H1 (cell line): ENCODE data around the gene SLC38A8. TPM values are rescaled to one million over a fixed set of nuclear protein-coding genes. Genes with fewer than 3 reads are reported as not detected.

ENCODE experiments used
- CTCF ChIA-PET: fragments of 300-600 bp; sonication (Branson Sonifier 250); formaldehyde crosslinking; loops from one replicate; lab custom pipeline; 2021; ENCODE audit not compliant: partially characterized antibody; lab: Charles Lee
- POLR2A ChIA-PET: fragments of 300-600 bp; sonication (Branson Sonifier 250); formaldehyde crosslinking; loops from one replicate; lab custom pipeline; 2021; ENCODE audit warnings: inconsistent platforms; ENCODE audit not compliant: partially characterized antibody; lab: Charles Lee
- DNase-seq, 2 experiments: peaks; one replicate each; pipeline versions ENCODE4 v3.0.0 to v3.0.0-alpha.2; 2010 to 2022; ENCODE audit warnings: low spot score in 2 of 2, low read depth in 1 of 2, mixed read lengths in 1 of 2
- FAIRE-seq: peaks from 2 replicates; lab custom pipeline; 2011; peaks lifted over from hg19 to GRCh38; lab: Jason Lieb, UNC
- H2AFZ ChIP-seq: 2 replicates; pipeline ENCODE4 v1.8.1; 2012; ENCODE audit warnings: low read length, inconsistent platforms
- H2AK5ac ChIP-seq: 2 replicates; pipeline ENCODE4 v1.6.1; 2013; ENCODE audit warnings: low read depth, low read length
- H2BK120ac ChIP-seq: replicated peaks from 2 replicates; pipeline ENCODE3; 2013; ENCODE audit warnings: low read depth, low read length, inconsistent platforms
- H2BK12ac ChIP-seq: 2 replicates; pipeline ENCODE4 v1.6.1; 2013; ENCODE audit warnings: low read depth, low read length
- H2BK15ac ChIP-seq: 2 replicates; pipeline ENCODE4 v1.6.1; 2013; ENCODE audit warnings: low read length
- H2BK20ac ChIP-seq: 2 replicates; pipeline ENCODE4 v1.6.1; 2013; ENCODE audit warnings: low read length
- H2BK5ac ChIP-seq: 2 replicates; pipeline ENCODE4 v1.6.1; 2013; ENCODE audit warnings: low read depth, low read length
- H3K14ac ChIP-seq: 2 replicates; pipeline ENCODE4 v1.6.1; 2013; ENCODE audit warnings: inconsistent platforms; ENCODE audit not compliant: insufficient read length
- H3K18ac ChIP-seq: 2 replicates; pipeline ENCODE4 v1.6.1; 2013; ENCODE audit warnings: low read length; ENCODE audit errors: extremely low read depth
- H3K23ac ChIP-seq: 2 replicates; pipeline ENCODE4 v1.6.1; 2013; ENCODE audit warnings: inconsistent platforms; ENCODE audit not compliant: insufficient read length
- H3K23me2 ChIP-seq: 2 replicates; pipeline ENCODE4 v1.6.1; 2013; ENCODE audit warnings: low read depth, low read length
- H3K27ac ChIP-seq: 2 replicates; pipeline ENCODE4 v1.6.1; 2011; ENCODE audit warnings: low read depth, low read length, inconsistent platforms
- H3K27me3 ChIP-seq, 4 experiments: replicated peaks in 1 of 4; 1 replicate in 1 of 4; 2 replicates in 3 of 4; pipeline versions ENCODE4 v1.6.1 to v1.8.1; 2011 to 2013; ENCODE audit warnings: low read length in 3 of 4, mild to moderate bottlenecking in 3 of 4, inconsistent platforms in 2 of 4, mixed read lengths in 2 of 4, moderate library complexity in 1 of 4; ENCODE audit not compliant: control insufficient read depth in 3 of 4, insufficient read depth in 3 of 4; ENCODE audit errors: extremely low read depth in 1 of 4
- H3K36me3 ChIP-seq, 4 experiments: 2 replicates each; pipeline versions ENCODE4 v1.6.1 to v1.8.1; 2011 to 2013; ENCODE audit warnings: mild to moderate bottlenecking in 4 of 4, low read length in 3 of 4, moderate library complexity in 2 of 4, control low read depth in 1 of 4, inconsistent platforms in 1 of 4; ENCODE audit not compliant: insufficient read depth in 4 of 4, control insufficient read depth in 2 of 4
- H3K4ac ChIP-seq: replicated peaks from 2 replicates; pipeline ENCODE3; 2013; ENCODE audit warnings: low read length, low read depth, mixed read lengths, inconsistent platforms; ENCODE audit not compliant: insufficient read length
- H3K4me1 ChIP-seq, 4 experiments: replicated peaks in 1 of 4; 1 replicate in 1 of 4; 2 replicates in 3 of 4; pipeline versions ENCODE4 v1.6.1 to v1.8.1; 2011 to 2013; ENCODE audit warnings: low read length in 3 of 4, inconsistent platforms in 2 of 4, mixed read lengths in 1 of 4; ENCODE audit not compliant: insufficient read depth in 4 of 4, control insufficient read depth in 3 of 4
- H3K4me2 ChIP-seq, 2 experiments: 2 replicates each; pipeline versions ENCODE4 v1.6.1 to v1.8.1; 2011 to 2013; ENCODE audit warnings: low read depth in 2 of 2, low read length in 2 of 2, control low read depth in 1 of 2, inconsistent platforms in 1 of 2, mild to moderate bottlenecking in 1 of 2; ENCODE audit not compliant: insufficient read depth in 1 of 2
- H3K4me3 ChIP-seq, 4 experiments: fragments of 200-600, 300-600 bp in 1 of 4; sonication (generic), shearing (Covaris generic), sonication (Bioruptor Twin) in 1 of 4; 2 replicates each; pipeline versions ENCODE4 v1.5.1 to v1.8.1; 2011 to 2016; ENCODE audit warnings: low read length in 4 of 4, low read depth in 3 of 4, control low read depth in 2 of 4, inconsistent platforms in 2 of 4, mild to moderate bottlenecking in 2 of 4, mixed read lengths in 1 of 4, moderate library complexity in 1 of 4; ENCODE audit not compliant: insufficient read depth in 2 of 4; ENCODE audit errors: extremely low read depth in 1 of 4
- H3K56ac ChIP-seq: replicated peaks from 2 replicates; pipeline ENCODE3; 2013; ENCODE audit warnings: low read depth, mild to moderate bottlenecking, mixed read lengths, low read length, inconsistent platforms; ENCODE audit not compliant: insufficient read length
- H3K79me1 ChIP-seq: 2 replicates; pipeline ENCODE4 v1.6.1; 2013; ENCODE audit warnings: low read depth, low read length, control low read depth
- H3K79me2 ChIP-seq, 2 experiments: 2 replicates each; pipeline versions ENCODE4 v1.6.1 to v1.8.1; 2012 to 2013; ENCODE audit warnings: low read length in 2 of 2, mild to moderate bottlenecking in 2 of 2, inconsistent platforms in 1 of 2; ENCODE audit not compliant: insufficient read depth in 2 of 2, control insufficient read depth in 1 of 2
- H3K9ac ChIP-seq, 4 experiments: replicated peaks in 1 of 4; 1 replicate in 1 of 4; 2 replicates in 3 of 4; pipeline versions ENCODE4 v1.6.1 to v1.8.1; 2011 to 2013; ENCODE audit warnings: low read depth in 3 of 4, low read length in 3 of 4, control low read depth in 2 of 4, mild to moderate bottlenecking in 2 of 4, moderate library complexity in 2 of 4, inconsistent platforms in 1 of 4; ENCODE audit errors: extremely low read depth in 1 of 4
- H3K9me3 ChIP-seq, 2 experiments: 2 replicates each; pipeline versions ENCODE4 v1.6.1 to v1.8.1; 2012 to 2013; ENCODE audit warnings: mild to moderate bottlenecking in 2 of 2, moderate library complexity in 2 of 2, control low read depth in 1 of 2, inconsistent platforms in 1 of 2, low read depth in 1 of 2, low read length in 1 of 2, mixed read lengths in 1 of 2; ENCODE audit not compliant: insufficient read depth in 2 of 2
- H4K20me1 ChIP-seq, 2 experiments: replicated peaks in 1 of 2; 2 replicates each; pipeline versions ENCODE3 to v1.8.1; 2011 to 2013; ENCODE audit warnings: inconsistent platforms in 2 of 2, low read length in 2 of 2, mild to moderate bottlenecking in 1 of 2; ENCODE audit not compliant: insufficient read depth in 2 of 2, control insufficient read depth in 1 of 2
- H4K5ac ChIP-seq: 2 replicates; pipeline ENCODE4 v1.6.1; 2013; ENCODE audit warnings: low read length, low read depth, mixed read lengths, inconsistent platforms; ENCODE audit not compliant: insufficient read length
- H4K8ac ChIP-seq: 2 replicates; pipeline ENCODE4 v1.8.0; 2013; ENCODE audit warnings: mild to moderate bottlenecking, moderate library complexity, low read length, inconsistent platforms; ENCODE audit not compliant: insufficient read depth; ENCODE audit errors: extremely low read depth
- H4K91ac ChIP-seq: replicated peaks from 2 replicates; pipeline ENCODE3; 2013; ENCODE audit warnings: low read length, mixed read lengths, inconsistent platforms; ENCODE audit not compliant: insufficient read length
- BRCA1 ChIP-seq: IDR thresholded peaks from 2 replicates; pipeline ENCODE4 v1.6.1; 2012; ENCODE audit warnings: low read depth, low read length, improper control_type of control experiment
- JUN ChIP-seq: IDR thresholded peaks from 2 replicates; pipeline ENCODE4 v1.6.1; 2011; ENCODE audit warnings: low read depth, mild to moderate bottlenecking, improper control_type of control experiment, low read length
- KDM5A ChIP-seq: fragments of 200-600 bp; IDR thresholded peaks from 2 replicates; pipeline ENCODE4 v1.7.1; 2012; ENCODE audit warnings: mild to moderate bottlenecking, low read length, inconsistent platforms, mixed read lengths
- POLR2AphosphoS5 ChIP-seq: IDR thresholded peaks from 2 replicates; pipeline ENCODE4 v1.6.1; 2011; ENCODE audit warnings: low read depth, low read length
- RXRA ChIP-seq: IDR thresholded peaks from 2 replicates; pipeline ENCODE4 v1.6.1; 2011; ENCODE audit warnings: low read depth, mild to moderate bottlenecking, low read length, moderate library complexity; ENCODE audit not compliant: insufficient read depth
- TCF12 ChIP-seq: IDR thresholded peaks from 2 replicates; pipeline ENCODE4 v1.6.1; 2011; ENCODE audit warnings: low read depth, mild to moderate bottlenecking, low read length
- YY1 ChIP-seq: IDR thresholded peaks from 2 replicates; pipeline ENCODE4 v1.6.1; 2011; ENCODE audit warnings: low read depth, mild to moderate bottlenecking, low read length
- WGBS, 2 experiments: shearing (Covaris generic) in 1 of 2; methylation state at CpG; one replicate each; pipeline versions ENCODE4 v1.1.6 to v1.1.7; 2013 to 2015; ENCODE audit warnings: low lambda C conversion rate in 2 of 2, mixed read lengths in 2 of 2, inconsistent platforms in 1 of 2, low coverage in 1 of 2, missing lambda C conversion rate in 1 of 2; ENCODE audit not compliant: insufficient replicate concordance in 2 of 2, insufficient coverage in 1 of 2, insufficient read length in 1 of 2; ENCODE audit errors: extremely low coverage in 1 of 2, missing lambda C conversion rate in 1 of 2; 5-methylcytosine and 5-hydroxymethylcytosine counted together
- polyA plus RNA-seq, 7 experiments: library from polyadenylated mRNA; depleted of rRNA in 3 of 7; stranded (reverse) in 5 of 7; unstranded in 2 of 7; fragments of >200 nt in 5 of 7; fragments of 200-250 nt in 2 of 7; gene quantifications; 1 replicate in 5 of 7; 2 replicates in 1 of 7; 4 replicates in 1 of 7; pipeline versions ENCODE4 v1.2.1 to v1.2.3, GENCODE V29; 2011 to 2013; ENCODE audit warnings: missing spikeins in 2 of 7, mixed read lengths in 2 of 7
- total RNA-seq: library from RNA; stranded (reverse); fragmentation: NEBNext Ultra II Directional; extraction: Animal tissue kit (Norgen Biotek cat#: 25700); gene quantifications from 2 replicates; pipeline ENCODE4 v1.2.1, GENCODE V29; 2021

SLC38A8 gene
- total and polyA plus RNA-seq, 2 of the 8 experiments (the other 6 are each of a cell fraction or from before 2014, with no cell fraction given): 0.08 TPM; not detected in 1

GRCh38 chr16:84040226-84040822 is 2.3 kb downstream of the SLC38A8 start:
- DNase-seq: no peak
- Histone ChIP-seq H4K5ac (no peak overlapping the region), H2BK5ac (no peak overlapping the region), H2BK12ac (no peak overlapping the region), H3K14ac (no peak overlapping the region), H4K91ac (no peak overlapping the region), H2AK5ac (no peak overlapping the region), H2AFZ (no peak overlapping the region), H4K20me1 (no peaks in the 10 kb centered on the region), H2BK20ac (no peak overlapping the region), H3K27ac (no peak overlapping the region), H3K9me3 (peaks cover 5 to 6% of the 10 kb centered on the region in 2 experiments; a peak in 1 of 4 replicates), H3K18ac (no peak overlapping the region), H3K4me1 (peaks cover 0 to 12% (median 9%) of the 10 kb centered on the region in 4 experiments; a peak in 6 of 7 replicates), H2BK120ac (no peak overlapping the region), H3K4me2 (no peak overlapping the region), H3K4ac (no peak overlapping the region), H3K56ac (no peak overlapping the region), H3K23me2 (no peaks in the 10 kb centered on the region), H3K27me3 (peaks cover 0 to 2% (median 0%) of the 10 kb centered on the region in 4 experiments; a peak in 1 of 7 replicates), H3K36me3 (no peaks in the 10 kb centered on the region), H3K4me3 (no peak overlapping the region), H3K79me2 (no peaks in the 10 kb centered on the region), H3K79me1 (no peaks in the 10 kb centered on the region), H3K23ac (no peak overlapping the region), H3K9ac (no peak overlapping the region), H2BK15ac (no peak overlapping the region), H4K8ac (no peak overlapping the region)
- CTCF ChIA-PET: interaction anchor here (0.6 to 12.8 kb wide), 16 partner anchors 8 to 438 kb away, joined by 3 to 267 read pairs (median 4); partner anchors contain the start of gene OSGIN1
- 95% methylated on average over 11 of the region's 14 CpGs; no CpG with 5 or more reads in 1 of the 2 experiments for WGBS, 2 experiments
- POLR2A ChIA-PET: no interaction called here
- TF ChIP-seq KDM5A: no peak
- no peak for TF ChIP-seq RXRA
- TF ChIP-seq TCF12: no peak
- no peak for TF ChIP-seq BRCA1
- TF ChIP-seq POLR2AphosphoS5: no peak
- TF ChIP-seq YY1: no peak
- TF ChIP-seq JUN: no peak
- FAIRE-seq: no peak
